ENCODE results near the gene COBL.

The COBL gene

GRCh38 chr7:51230723-51231122 is 85.9 kb downstream of the COBL start:
- TF ChIP-seq REST (IDR thresholded peaks at IDR 0.05; ENCODE audit: low read depth) (no peak), FOXM1 (IDR thresholded peaks at IDR 0.05; ENCODE audit: borderline replicate concordance, low read depth) (no peak), TAF1 (IDR thresholded peaks at IDR 0.05; ENCODE audit: low read depth) (no peak), CREB1 (IDR thresholded peaks at IDR 0.05; ENCODE audit: low read depth) (no peak), TCF12 (IDR thresholded peaks at IDR 0.05; ENCODE audit: low read depth) (no peak), MAX (IDR thresholded peaks at IDR 0.05) (no peak), NFIC (IDR thresholded peaks at IDR 0.05) (no peak), CEBPB (IDR thresholded peaks at IDR 0.05) (no peak), TEAD4 (IDR thresholded peaks at IDR 0.05) (no peak), ZBTB7A (IDR thresholded peaks at IDR 0.05; ENCODE audit: low read depth) (no peak), RAD21 (IDR thresholded peaks at IDR 0.05; ENCODE audit: low read depth) (no peak), EGR1 (IDR thresholded peaks at IDR 0.05) (no peak), YY1 (IDR thresholded peaks at IDR 0.05; ENCODE audit: low read depth) (no peak), USF1 (IDR thresholded peaks at IDR 0.05) (no peak), EP300 (IDR thresholded peaks at IDR 0.05; ENCODE audit: borderline replicate concordance) (no peak)

- no peak for TF ChIP-seq RAD21 (IDR thresholded peaks at IDR 0.05; ENCODE audit: low read depth)
- TF ChIP-seq NFIC (IDR thresholded peaks at IDR 0.05) = no peak
- no peak for TF ChIP-seq CEBPB (IDR thresholded peaks at IDR 0.05)
- TF ChIP-seq ZBTB7A (IDR thresholded peaks at IDR 0.05; ENCODE audit: low read depth) = no peak
- TF ChIP-seq CREB1 (IDR thresholded peaks at IDR 0.05; ENCODE audit: low read depth) = no peak
- TF ChIP-seq FOXM1 (IDR thresholded peaks at IDR 0.05; ENCODE audit: borderline replicate concordance, low read depth) = no peak
- no peak for TF ChIP-seq TEAD4 (IDR thresholded peaks at IDR 0.05)
- TF ChIP-seq TCF12 (IDR thresholded peaks at IDR 0.05; ENCODE audit: low read depth) = no peak
- no peak for TF ChIP-seq EGR1 (IDR thresholded peaks at IDR 0.05)
- no peak for TF ChIP-seq USF1 (IDR thresholded peaks at IDR 0.05)
- TF ChIP-seq EP300 (IDR thresholded peaks at IDR 0.05; ENCODE audit: borderline replicate concordance) = no peak
- TF ChIP-seq MAX (IDR thresholded peaks at IDR 0.05) = no peak
- no peak for TF ChIP-seq TAF1 (IDR thresholded peaks at IDR 0.05; ENCODE audit: low read depth)
- TF ChIP-seq YY1 (IDR thresholded peaks at IDR 0.05; ENCODE audit: low read depth) = no peak
Observed at GRCh38 chr7:51230324-51230625, 86.3 kb downstream of the COBL start.

DNA sequence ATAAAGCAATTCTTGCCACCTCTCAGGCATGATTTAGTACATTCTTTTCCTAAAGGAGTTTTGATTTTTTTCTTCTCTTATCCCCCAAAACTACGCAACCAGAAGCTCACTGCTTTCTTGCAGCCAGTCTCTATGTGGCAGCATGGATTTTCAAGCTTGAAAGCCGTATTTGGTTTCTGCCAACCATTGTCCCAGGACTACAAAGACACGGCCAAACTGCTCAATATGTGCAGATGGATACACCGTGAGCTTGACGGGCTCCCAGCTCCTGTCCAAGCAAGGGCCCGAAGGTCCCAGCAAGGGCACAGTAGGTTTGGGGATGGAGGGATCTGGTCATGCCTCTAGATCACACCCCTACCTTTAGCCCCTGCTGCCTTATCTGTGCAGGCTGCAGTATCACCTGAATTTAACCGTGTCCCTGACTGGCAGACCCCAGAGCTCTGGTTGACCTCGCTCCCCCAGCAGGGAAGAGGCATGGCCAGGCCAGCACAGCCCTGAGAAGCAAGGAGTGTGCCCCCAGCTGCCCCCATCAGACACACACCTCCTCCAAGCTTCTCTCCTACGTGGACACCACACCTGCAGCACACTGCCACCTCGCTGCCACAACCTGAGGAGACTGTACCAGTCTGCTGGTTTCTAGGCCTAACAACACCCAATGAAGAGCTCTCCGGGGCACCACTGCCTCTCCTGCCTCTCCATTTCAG is 86.8 kb downstream of the COBL start:
- TF ChIP-seq NFIC (IDR thresholded peaks at IDR 0.05) = no peak
- no peak for TF ChIP-seq TEAD4 (IDR thresholded peaks at IDR 0.05)
- TF ChIP-seq ZBTB7A (IDR thresholded peaks at IDR 0.05; ENCODE audit: low read depth) = no peak
- no peak for TF ChIP-seq USF1 (IDR thresholded peaks at IDR 0.05)
- TF ChIP-seq CEBPB (IDR thresholded peaks at IDR 0.05) = no peak
- TF ChIP-seq REST (IDR thresholded peaks at IDR 0.05; ENCODE audit: low read depth) = no peak

- no peak for TF ChIP-seq CREB1 (IDR thresholded peaks at IDR 0.05; ENCODE audit: low read depth)
- TF ChIP-seq EP300 (IDR thresholded peaks at IDR 0.05; ENCODE audit: borderline replicate concordance) = no peak
- TF ChIP-seq REST (IDR thresholded peaks at IDR 0.05; ENCODE audit: low read depth) = no peak
- TF ChIP-seq CEBPB (IDR thresholded peaks at IDR 0.05) = no peak
- no peak for TF ChIP-seq YY1 (IDR thresholded peaks at IDR 0.05; ENCODE audit: low read depth)
- TF ChIP-seq NFIC (IDR thresholded peaks at IDR 0.05) = no peak
Observed at GRCh38 chr7:51229106-51229537, 87.5 kb downstream of the COBL start.
